H1 (cell line): ENCODE measurements around the gene PRICKLE1. TPM values are rescaled to one million over a fixed set of nuclear protein-coding genes. Genes with fewer than 3 reads are reported as not detected.

ENCODE experiments used
- CTCF ChIA-PET: fragments of 300-600 bp; sonication (Branson Sonifier 250); formaldehyde crosslinking; loops from one replicate; lab custom pipeline; 2021; ENCODE audit not compliant: partially characterized antibody; lab: Charles Lee
- POLR2A ChIA-PET: fragments of 300-600 bp; sonication (Branson Sonifier 250); formaldehyde crosslinking; loops from one replicate; lab custom pipeline; 2021; ENCODE audit warnings: inconsistent platforms; ENCODE audit not compliant: partially characterized antibody; lab: Charles Lee
- DNase-seq, 2 experiments: peaks; one replicate each; pipeline versions ENCODE4 v3.0.0 to v3.0.0-alpha.2; 2010 to 2022; ENCODE audit warnings: low spot score in 2 of 2, low read depth in 1 of 2, mixed read lengths in 1 of 2
- FAIRE-seq: peaks from 2 replicates; lab custom pipeline; 2011; peaks lifted over from hg19 to GRCh38; lab: Jason Lieb, UNC
- H2AFZ ChIP-seq: 2 replicates; pipeline ENCODE4 v1.8.1; 2012; ENCODE audit warnings: low read length, inconsistent platforms
- H2AK5ac ChIP-seq: 2 replicates; pipeline ENCODE4 v1.6.1; 2013; ENCODE audit warnings: low read depth, low read length
- H2BK120ac ChIP-seq: replicated peaks from 2 replicates; pipeline ENCODE3; 2013; ENCODE audit warnings: low read depth, low read length, inconsistent platforms
- H2BK12ac ChIP-seq: 2 replicates; pipeline ENCODE4 v1.6.1; 2013; ENCODE audit warnings: low read depth, low read length
- H2BK15ac ChIP-seq: 2 replicates; pipeline ENCODE4 v1.6.1; 2013; ENCODE audit warnings: low read length
- H2BK20ac ChIP-seq: 2 replicates; pipeline ENCODE4 v1.6.1; 2013; ENCODE audit warnings: low read length
- H2BK5ac ChIP-seq: 2 replicates; pipeline ENCODE4 v1.6.1; 2013; ENCODE audit warnings: low read depth, low read length
- H3K14ac ChIP-seq: 2 replicates; pipeline ENCODE4 v1.6.1; 2013; ENCODE audit warnings: inconsistent platforms; ENCODE audit not compliant: insufficient read length
- H3K18ac ChIP-seq: 2 replicates; pipeline ENCODE4 v1.6.1; 2013; ENCODE audit warnings: low read length; ENCODE audit errors: extremely low read depth
- H3K23ac ChIP-seq: 2 replicates; pipeline ENCODE4 v1.6.1; 2013; ENCODE audit warnings: inconsistent platforms; ENCODE audit not compliant: insufficient read length
- H3K23me2 ChIP-seq: 2 replicates; pipeline ENCODE4 v1.6.1; 2013; ENCODE audit warnings: low read depth, low read length
- H3K27ac ChIP-seq: 2 replicates; pipeline ENCODE4 v1.6.1; 2011; ENCODE audit warnings: low read depth, low read length, inconsistent platforms
- H3K27me3 ChIP-seq, 4 experiments: replicated peaks in 1 of 4; 1 replicate in 1 of 4; 2 replicates in 3 of 4; pipeline versions ENCODE4 v1.6.1 to v1.8.1; 2011 to 2013; ENCODE audit warnings: low read length in 3 of 4, mild to moderate bottlenecking in 3 of 4, inconsistent platforms in 2 of 4, mixed read lengths in 2 of 4, moderate library complexity in 1 of 4; ENCODE audit not compliant: control insufficient read depth in 3 of 4, insufficient read depth in 3 of 4; ENCODE audit errors: extremely low read depth in 1 of 4
- H3K36me3 ChIP-seq, 4 experiments: 2 replicates each; pipeline versions ENCODE4 v1.6.1 to v1.8.1; 2011 to 2013; ENCODE audit warnings: mild to moderate bottlenecking in 4 of 4, low read length in 3 of 4, moderate library complexity in 2 of 4, control low read depth in 1 of 4, inconsistent platforms in 1 of 4; ENCODE audit not compliant: insufficient read depth in 4 of 4, control insufficient read depth in 2 of 4
- H3K4ac ChIP-seq: replicated peaks from 2 replicates; pipeline ENCODE3; 2013; ENCODE audit warnings: low read length, low read depth, mixed read lengths, inconsistent platforms; ENCODE audit not compliant: insufficient read length
- H3K4me1 ChIP-seq, 4 experiments: replicated peaks in 1 of 4; 1 replicate in 1 of 4; 2 replicates in 3 of 4; pipeline versions ENCODE4 v1.6.1 to v1.8.1; 2011 to 2013; ENCODE audit warnings: low read length in 3 of 4, inconsistent platforms in 2 of 4, mixed read lengths in 1 of 4; ENCODE audit not compliant: insufficient read depth in 4 of 4, control insufficient read depth in 3 of 4
- H3K4me2 ChIP-seq, 2 experiments: 2 replicates each; pipeline versions ENCODE4 v1.6.1 to v1.8.1; 2011 to 2013; ENCODE audit warnings: low read depth in 2 of 2, low read length in 2 of 2, control low read depth in 1 of 2, inconsistent platforms in 1 of 2, mild to moderate bottlenecking in 1 of 2; ENCODE audit not compliant: insufficient read depth in 1 of 2
- H3K4me3 ChIP-seq, 4 experiments: fragments of 200-600, 300-600 bp in 1 of 4; sonication (generic), shearing (Covaris generic), sonication (Bioruptor Twin) in 1 of 4; 2 replicates each; pipeline versions ENCODE4 v1.5.1 to v1.8.1; 2011 to 2016; ENCODE audit warnings: low read length in 4 of 4, low read depth in 3 of 4, control low read depth in 2 of 4, inconsistent platforms in 2 of 4, mild to moderate bottlenecking in 2 of 4, mixed read lengths in 1 of 4, moderate library complexity in 1 of 4; ENCODE audit not compliant: insufficient read depth in 2 of 4; ENCODE audit errors: extremely low read depth in 1 of 4
- H3K56ac ChIP-seq: replicated peaks from 2 replicates; pipeline ENCODE3; 2013; ENCODE audit warnings: low read depth, mild to moderate bottlenecking, mixed read lengths, low read length, inconsistent platforms; ENCODE audit not compliant: insufficient read length
- H3K79me1 ChIP-seq: 2 replicates; pipeline ENCODE4 v1.6.1; 2013; ENCODE audit warnings: low read depth, low read length, control low read depth
- H3K79me2 ChIP-seq, 2 experiments: 2 replicates each; pipeline versions ENCODE4 v1.6.1 to v1.8.1; 2012 to 2013; ENCODE audit warnings: low read length in 2 of 2, mild to moderate bottlenecking in 2 of 2, inconsistent platforms in 1 of 2; ENCODE audit not compliant: insufficient read depth in 2 of 2, control insufficient read depth in 1 of 2
- H3K9ac ChIP-seq, 4 experiments: replicated peaks in 1 of 4; 1 replicate in 1 of 4; 2 replicates in 3 of 4; pipeline versions ENCODE4 v1.6.1 to v1.8.1; 2011 to 2013; ENCODE audit warnings: low read depth in 3 of 4, low read length in 3 of 4, control low read depth in 2 of 4, mild to moderate bottlenecking in 2 of 4, moderate library complexity in 2 of 4, inconsistent platforms in 1 of 4; ENCODE audit errors: extremely low read depth in 1 of 4
- H3K9me3 ChIP-seq, 2 experiments: 2 replicates each; pipeline versions ENCODE4 v1.6.1 to v1.8.1; 2012 to 2013; ENCODE audit warnings: mild to moderate bottlenecking in 2 of 2, moderate library complexity in 2 of 2, control low read depth in 1 of 2, inconsistent platforms in 1 of 2, low read depth in 1 of 2, low read length in 1 of 2, mixed read lengths in 1 of 2; ENCODE audit not compliant: insufficient read depth in 2 of 2
- H4K20me1 ChIP-seq, 2 experiments: replicated peaks in 1 of 2; 2 replicates each; pipeline versions ENCODE3 to v1.8.1; 2011 to 2013; ENCODE audit warnings: inconsistent platforms in 2 of 2, low read length in 2 of 2, mild to moderate bottlenecking in 1 of 2; ENCODE audit not compliant: insufficient read depth in 2 of 2, control insufficient read depth in 1 of 2
- H4K5ac ChIP-seq: 2 replicates; pipeline ENCODE4 v1.6.1; 2013; ENCODE audit warnings: low read length, low read depth, mixed read lengths, inconsistent platforms; ENCODE audit not compliant: insufficient read length
- H4K8ac ChIP-seq: 2 replicates; pipeline ENCODE4 v1.8.0; 2013; ENCODE audit warnings: mild to moderate bottlenecking, moderate library complexity, low read length, inconsistent platforms; ENCODE audit not compliant: insufficient read depth; ENCODE audit errors: extremely low read depth
- H4K91ac ChIP-seq: replicated peaks from 2 replicates; pipeline ENCODE3; 2013; ENCODE audit warnings: low read length, mixed read lengths, inconsistent platforms; ENCODE audit not compliant: insufficient read length
- NRF1 ChIP-seq: IDR thresholded peaks from 2 replicates; pipeline ENCODE4 v1.6.1; 2011; ENCODE audit warnings: mild to moderate bottlenecking, low read depth, low read length, improper control_type of control experiment
- WGBS, 2 experiments: shearing (Covaris generic) in 1 of 2; methylation state at CpG; one replicate each; pipeline versions ENCODE4 v1.1.6 to v1.1.7; 2013 to 2015; ENCODE audit warnings: low lambda C conversion rate in 2 of 2, mixed read lengths in 2 of 2, inconsistent platforms in 1 of 2, low coverage in 1 of 2, missing lambda C conversion rate in 1 of 2; ENCODE audit not compliant: insufficient replicate concordance in 2 of 2, insufficient coverage in 1 of 2, insufficient read length in 1 of 2; ENCODE audit errors: extremely low coverage in 1 of 2, missing lambda C conversion rate in 1 of 2; 5-methylcytosine and 5-hydroxymethylcytosine counted together
- polyA plus RNA-seq, 7 experiments: library from polyadenylated mRNA; depleted of rRNA in 3 of 7; stranded (reverse) in 5 of 7; unstranded in 2 of 7; fragments of >200 nt in 5 of 7; fragments of 200-250 nt in 2 of 7; gene quantifications; 1 replicate in 5 of 7; 2 replicates in 1 of 7; 4 replicates in 1 of 7; pipeline versions ENCODE4 v1.2.1 to v1.2.3, GENCODE V29; 2011 to 2013; ENCODE audit warnings: missing spikeins in 2 of 7, mixed read lengths in 2 of 7
- total RNA-seq: library from RNA; stranded (reverse); fragmentation: NEBNext Ultra II Directional; extraction: Animal tissue kit (Norgen Biotek cat#: 25700); gene quantifications from 2 replicates; pipeline ENCODE4 v1.2.1, GENCODE V29; 2021
- TF ChIP-seq, protein P1 (sequence below): IDR thresholded peaks from 2 replicates; pipeline ENCODE4 v1.6.1; 2011; ENCODE audit warnings: low read depth, mild to moderate bottlenecking, low read length; ENCODE audit not compliant: insufficient read depth

Gene PRICKLE1
- total and polyA plus RNA-seq, 2 of the 8 experiments (the other 6 are each of a cell fraction or from before 2014, with no cell fraction given), result 14.0 to 22.4 TPM

DNA sequence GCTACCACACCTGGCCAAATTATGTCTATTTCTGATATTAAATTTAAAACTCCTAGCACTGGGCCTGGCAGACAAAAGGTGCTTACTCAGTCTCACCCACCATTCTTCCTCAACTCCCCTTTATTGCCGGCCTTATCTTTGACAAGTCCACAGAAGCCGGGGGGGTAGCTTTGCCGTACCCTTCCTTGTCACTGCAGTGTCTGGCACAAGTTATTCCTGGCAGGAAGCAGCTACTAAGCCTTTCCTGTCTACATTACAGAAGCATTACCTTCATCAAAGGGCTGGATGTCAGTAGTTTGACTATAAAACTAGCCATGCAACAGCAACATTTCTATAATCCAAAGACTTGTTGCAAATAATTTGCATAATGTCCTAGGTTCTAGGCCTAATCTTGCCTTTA is 127.1 kb downstream of the PRICKLE1 start:
- no peak overlapping the region for H2BK12ac ChIP-seq
- peaks cover 4 to 6% of the 10 kb centered on the region in 2 experiments for H4K20me1 ChIP-seq
- DNase-seq, result no peak
- H4K8ac ChIP-seq, result no peak overlapping the region
- H3K79me2 ChIP-seq, result peaks cover 0 to 11% of the 10 kb centered on the region in 2 experiments; a peak in 1 of 4 replicates
- H2BK5ac ChIP-seq, result no peak overlapping the region
- H3K4ac ChIP-seq, result no peak overlapping the region
- no peak overlapping the region for H3K27ac ChIP-seq
- H3K56ac ChIP-seq, result no peak overlapping the region
- peaks cover 14 to 82% (median 27%) of the 10 kb centered on the region in 4 experiments for H3K36me3 ChIP-seq
- ChIA-PET POLR2A (interaction anchor here (0.9 to 5.5 kb wide), 6 partner anchors 9 to 58 kb away, joined by 3 to 21 read pairs (median 4); no protein-coding TSS in a partner anchor), CTCF (interaction anchor here (1.2 kb wide), 2 partner anchors 20 to 820 kb away, joined by 3 read pairs; no protein-coding TSS in a partner anchor)
- no peak for FAIRE-seq
- H3K23me2 ChIP-seq, result no peaks in the 10 kb centered on the region
- no peak overlapping the region for H4K91ac ChIP-seq
- H3K9ac ChIP-seq, result no peak overlapping the region
- H3K4me2 ChIP-seq, result no peak overlapping the region
- WGBS, 2 experiments, result 98% methylated on average over 3 of the region's 3 CpGs; no CpG with 5 or more reads in 1 of the 2 experiments
- H2AK5ac ChIP-seq, result no peak overlapping the region
- no peak overlapping the region for H2BK20ac ChIP-seq
- TF ChIP-seq NRF1, result no peak
- TF ChIP-seq, protein P1, sequence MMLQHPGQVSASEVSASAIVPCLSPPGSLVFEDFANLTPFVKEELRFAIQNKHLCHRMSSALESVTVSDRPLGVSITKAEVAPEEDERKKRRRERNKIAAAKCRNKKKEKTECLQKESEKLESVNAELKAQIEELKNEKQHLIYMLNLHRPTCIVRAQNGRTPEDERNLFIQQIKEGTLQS, result no peak
- no peak overlapping the region for H3K18ac ChIP-seq
- no peak overlapping the region for H3K4me3 ChIP-seq
- H3K14ac ChIP-seq, result no peak overlapping the region
- H2BK120ac ChIP-seq, result no peak overlapping the region
- H3K9me3 ChIP-seq, result no peaks in the 10 kb centered on the region
- no peak overlapping the region for H2AFZ ChIP-seq
- no peaks in the 10 kb centered on the region for H3K27me3 ChIP-seq
- H4K5ac ChIP-seq, result no peak overlapping the region
- H2BK15ac ChIP-seq, result no peak overlapping the region
- H3K23ac ChIP-seq, result no peak overlapping the region
- H3K79me1 ChIP-seq, result no peaks in the 10 kb centered on the region; the same call in 1 of the 2 replicates
- H3K4me1 ChIP-seq, result peaks cover 0 to 15% (median 7%) of the 10 kb centered on the region in 4 experiments; a peak in 3 of 7 replicates
